GM21619 (cell line): ENCODE results near the gene P4HA3.

Experiments used
- ATAC-seq: cut with Tn5 transposase; IDR thresholded peaks from one replicate; pipeline ENCODE4 v1.9.1; 2021; ENCODE audit not compliant: unreplicated experiment

Gene P4HA3

DNA sequence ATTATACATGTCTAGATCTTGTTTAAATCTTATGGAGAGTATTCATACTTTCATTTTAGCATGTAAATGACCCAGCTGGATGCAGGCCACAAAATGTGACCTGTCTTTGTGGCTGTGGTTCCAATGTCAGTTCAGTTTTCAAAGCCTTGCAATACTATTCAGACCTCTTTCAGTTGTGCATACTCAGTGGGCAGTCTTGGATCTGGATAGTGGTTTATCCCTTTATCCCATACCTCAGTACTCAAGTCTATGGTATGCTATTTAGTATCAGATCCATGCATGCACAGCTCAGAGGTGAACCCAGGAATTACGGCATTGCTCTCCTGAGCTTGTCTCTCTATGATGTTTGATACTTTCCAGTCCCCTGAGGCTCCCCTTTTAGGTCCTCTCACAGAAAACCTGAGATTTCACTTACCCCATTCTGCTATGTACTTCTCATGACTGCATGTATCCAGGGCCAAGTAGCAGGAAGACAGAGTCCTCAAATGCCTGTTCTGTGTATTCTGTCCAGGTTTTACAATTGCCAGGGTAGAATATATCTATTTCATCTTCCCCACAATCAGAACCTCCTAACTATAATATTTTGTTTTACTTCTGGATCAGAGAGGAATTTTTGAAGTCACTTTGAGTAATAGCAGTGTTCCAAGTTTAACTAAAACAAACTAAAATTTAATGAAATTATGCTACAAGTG, 6.9 kb upstream of the P4HA3 start:
- no peak for ATAC-seq

- no peak for ATAC-seq
Observed at GRCh38 chr11:74316772-74317505, 5.5 kb upstream of the P4HA3 start.

GRCh38 chr11:74312326-74312725, 886 bp upstream of the P4HA3 start:
- no peak for ATAC-seq

GRCh38 chr11:74310857-74311256, 583 bp downstream of the P4HA3 start:
- no peak for ATAC-seq

GRCh38 chr11:74307434-74307833, 4.0 kb downstream of the P4HA3 start:
- no peak for ATAC-seq

- no peak for ATAC-seq
Observed at GRCh38 chr11:74306435-74307175, 4.8 kb downstream of the P4HA3 start.

- no peak for ATAC-seq
Observed at GRCh38 chr11:74299015-74299414, 12.4 kb downstream of the P4HA3 start.

DNA sequence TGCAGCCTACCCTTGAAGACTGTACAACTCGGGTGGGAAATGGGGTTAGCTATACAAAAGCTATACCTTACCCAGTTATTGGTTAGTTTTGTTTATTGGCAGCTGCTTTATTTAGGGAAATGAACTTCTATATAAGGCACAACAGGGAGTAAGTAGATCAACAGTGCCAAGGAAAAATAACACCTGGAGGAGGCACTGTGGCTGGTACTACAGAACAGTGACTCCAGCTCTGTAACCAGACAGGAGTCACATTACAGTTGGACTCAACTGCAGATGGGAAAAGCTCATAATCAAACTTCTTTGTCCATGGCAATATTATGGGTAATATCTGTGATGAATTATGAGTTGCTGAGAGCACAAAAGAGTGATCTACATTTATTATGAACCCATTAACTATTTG, 14.0 kb downstream of the P4HA3 start:
- ATAC-seq: no peak

GRCh38 chr11:74288911-74289310, 22.5 kb downstream of the P4HA3 start:
- ATAC-seq: no peak

DNA sequence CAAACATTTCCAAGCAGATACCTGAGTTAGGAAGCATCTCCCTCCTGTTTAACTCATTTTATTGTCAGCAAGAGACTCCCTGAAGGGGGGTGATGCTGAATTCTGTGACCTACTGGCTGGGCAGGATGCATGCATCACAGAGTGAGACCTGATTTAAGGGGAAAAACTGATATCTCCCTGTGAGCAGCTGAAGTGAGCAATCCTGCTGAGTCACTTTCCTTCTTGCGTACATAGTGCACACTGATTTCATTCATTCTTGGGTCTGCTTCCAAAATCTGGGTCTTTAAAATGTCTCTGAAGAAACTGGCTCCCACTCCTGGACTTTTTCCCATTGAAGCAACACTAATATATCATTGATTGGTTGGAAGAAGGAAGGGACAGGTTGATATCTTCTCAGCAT, 23.3 kb downstream of the P4HA3 start:
- ATAC-seq: no peak

GRCh38 chr11:74284466-74284865, 27.0 kb downstream of the P4HA3 start:
- no peak for ATAC-seq

DNA sequence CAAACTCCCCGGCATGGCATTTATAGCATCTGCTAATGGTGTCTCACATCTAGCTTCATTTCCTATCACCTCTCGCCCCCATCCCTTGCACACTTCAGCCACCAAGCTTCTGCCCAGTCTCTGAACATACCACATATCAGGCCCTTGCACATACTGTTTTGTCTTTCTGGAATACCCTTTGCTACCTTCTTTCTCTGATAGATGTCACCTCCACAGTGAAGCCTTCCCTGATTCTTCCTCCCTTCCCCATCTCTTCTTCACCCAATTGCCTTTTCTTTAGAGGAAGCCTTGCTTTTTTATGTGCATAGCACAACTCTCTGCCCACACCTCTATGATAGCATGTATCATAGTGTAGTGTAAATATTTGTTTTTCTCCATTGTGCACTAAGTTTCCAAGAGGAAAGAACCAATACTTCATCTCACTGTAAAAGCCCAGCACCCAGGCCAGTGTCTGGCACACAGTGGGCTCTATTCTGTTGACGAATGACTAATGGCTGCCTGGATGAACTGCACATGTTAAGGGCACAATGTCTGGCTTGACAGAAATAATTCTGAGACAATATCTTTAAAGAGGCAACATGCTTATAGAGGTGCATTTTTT, 27.8 kb downstream of the P4HA3 start:
- no peak for ATAC-seq

DNA sequence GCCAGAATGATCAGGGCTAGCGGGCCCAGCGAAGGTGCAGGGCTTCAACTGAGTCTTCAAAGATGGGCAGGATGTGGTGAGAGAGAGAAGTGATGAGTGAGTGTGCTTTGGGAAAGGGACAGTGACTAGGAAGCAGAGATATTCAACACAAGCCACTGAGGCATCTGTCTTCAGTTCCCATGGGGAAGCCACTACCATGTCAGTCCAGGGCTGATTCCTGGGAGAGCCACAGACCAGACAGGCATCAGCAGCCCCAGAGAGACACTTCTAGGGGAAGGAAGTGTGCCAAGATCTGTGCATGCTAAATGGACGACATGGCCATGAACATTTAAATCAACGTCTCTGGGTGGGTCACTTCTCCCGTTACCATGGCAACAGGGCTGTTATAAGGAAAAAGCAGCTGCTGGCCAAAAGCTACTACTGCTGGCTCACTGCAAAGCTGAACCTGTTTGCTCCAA, 28.5 kb downstream of the P4HA3 start:
- no peak for ATAC-seq

DNA sequence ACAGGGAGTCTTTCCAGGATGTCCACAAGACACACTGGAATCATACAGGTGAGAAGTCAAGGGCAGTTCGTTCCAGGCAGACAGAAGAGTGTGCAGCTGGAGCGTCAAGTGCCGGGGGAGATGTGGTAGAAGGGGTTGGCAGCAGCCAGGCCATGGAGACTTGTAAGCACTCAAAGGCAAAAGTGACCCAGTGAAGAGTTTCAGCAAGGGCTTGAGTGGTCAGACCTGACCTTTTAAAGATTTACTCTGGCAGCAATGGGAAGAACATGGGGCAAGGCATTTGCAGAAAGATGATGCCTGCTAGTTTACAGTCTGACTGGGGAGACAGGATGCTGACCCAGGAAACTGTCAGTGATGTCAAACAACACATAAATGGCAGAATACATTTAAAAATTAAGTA, 29.0 kb downstream of the P4HA3 start:
- ATAC-seq: no peak

DNA sequence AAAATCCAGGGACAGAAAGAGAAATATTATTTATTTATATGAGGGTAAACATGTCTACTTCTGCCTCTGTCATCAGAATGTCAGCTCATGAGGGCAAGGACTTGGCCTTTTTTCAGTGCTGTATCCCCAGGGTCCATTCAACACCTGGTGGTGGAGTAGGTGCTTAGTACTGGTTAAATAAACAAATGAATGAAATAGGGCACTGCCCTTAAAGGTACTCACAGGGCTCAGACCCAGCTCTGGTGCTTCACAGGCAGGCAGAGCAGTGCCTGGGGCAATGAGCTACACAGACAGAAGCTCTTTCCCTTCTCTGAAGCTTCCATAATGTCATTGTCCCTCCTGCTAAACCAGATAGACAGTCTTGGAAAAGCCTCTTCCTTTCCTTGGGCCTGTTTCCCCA, 30.9 kb downstream of the P4HA3 start:
- no peak for ATAC-seq

DNA sequence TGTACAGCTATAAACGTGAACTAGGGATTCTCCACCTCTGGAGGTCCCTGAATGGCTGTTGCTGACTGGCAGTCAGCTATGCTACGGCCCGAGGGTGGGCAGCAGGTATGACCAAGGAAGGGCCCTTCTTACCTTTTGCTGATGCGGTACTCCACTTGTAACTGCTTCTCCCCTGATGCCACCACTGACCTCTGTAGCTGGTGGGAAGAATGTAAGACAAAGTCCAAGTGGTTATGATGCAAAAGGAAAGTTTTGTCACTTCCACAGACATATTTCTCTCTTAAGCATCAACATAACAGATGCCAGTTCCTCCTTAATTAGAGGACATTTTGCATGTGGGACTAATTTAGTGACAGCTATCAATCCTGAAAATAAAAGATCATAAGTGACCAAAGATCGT, 32.2 kb downstream of the P4HA3 start:
- ATAC-seq: no peak

- no peak for ATAC-seq
Observed at GRCh38 chr11:74278721-74279161, 32.7 kb downstream of the P4HA3 start.

DNA sequence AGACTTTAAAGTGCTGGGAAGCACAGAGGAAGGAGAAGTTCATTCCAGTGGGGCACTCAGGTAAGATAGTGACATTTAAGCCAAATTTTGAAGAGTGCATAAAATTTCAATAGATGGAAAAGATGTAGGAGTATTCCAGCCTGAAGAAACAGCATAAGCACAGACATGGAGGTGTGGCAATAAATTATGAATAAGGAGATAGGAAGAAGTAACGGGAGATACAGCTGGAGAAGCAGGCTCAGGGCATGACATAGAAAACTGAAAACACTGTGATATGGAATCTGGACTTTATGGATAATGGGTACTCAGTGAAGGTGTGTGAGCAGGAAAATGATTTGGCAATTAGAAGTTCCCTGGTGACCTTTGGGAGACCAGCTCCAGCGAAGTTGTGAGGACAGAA, 33.3 kb downstream of the P4HA3 start:
- ATAC-seq: no peak

DNA sequence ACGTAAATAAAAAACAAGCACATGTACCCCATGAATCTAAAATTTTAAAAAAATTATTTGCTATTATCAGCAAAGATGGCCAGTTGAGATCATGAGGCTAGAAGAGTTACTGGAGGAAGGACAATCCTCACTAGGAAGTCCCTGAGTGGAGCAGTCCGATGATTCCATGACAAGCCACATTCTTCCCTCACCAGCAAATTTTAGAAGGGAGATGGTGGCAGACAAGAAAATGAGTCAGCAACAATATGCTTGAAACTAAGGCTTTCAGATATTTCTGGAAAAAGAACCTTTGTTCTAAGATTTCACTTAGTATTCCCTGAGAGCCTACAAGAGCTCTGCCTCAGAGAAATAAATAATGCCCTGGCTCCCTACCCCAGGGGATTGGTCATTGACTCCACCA, 34.9 kb downstream of the P4HA3 start:
- no peak for ATAC-seq

DNA sequence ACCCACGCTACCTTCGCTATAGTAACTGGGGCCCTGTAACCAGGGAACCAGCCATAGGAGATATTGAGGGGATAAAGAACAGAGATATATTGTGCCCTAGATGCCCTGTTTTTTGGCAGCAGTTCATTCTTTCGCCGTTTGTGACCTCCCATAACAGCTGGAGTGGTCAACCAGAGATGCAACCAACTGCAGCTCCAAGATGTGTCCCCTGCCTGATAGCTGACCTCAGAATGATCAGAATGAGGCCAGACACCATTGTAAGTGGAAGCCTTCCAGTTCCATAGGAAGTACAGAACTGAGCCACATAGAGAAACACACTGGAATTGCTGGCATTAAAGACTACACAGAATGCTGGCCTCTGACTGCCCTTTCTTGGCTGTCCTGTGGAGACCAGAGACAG, 39.2 kb downstream of the P4HA3 start:
- ATAC-seq: no peak

DNA sequence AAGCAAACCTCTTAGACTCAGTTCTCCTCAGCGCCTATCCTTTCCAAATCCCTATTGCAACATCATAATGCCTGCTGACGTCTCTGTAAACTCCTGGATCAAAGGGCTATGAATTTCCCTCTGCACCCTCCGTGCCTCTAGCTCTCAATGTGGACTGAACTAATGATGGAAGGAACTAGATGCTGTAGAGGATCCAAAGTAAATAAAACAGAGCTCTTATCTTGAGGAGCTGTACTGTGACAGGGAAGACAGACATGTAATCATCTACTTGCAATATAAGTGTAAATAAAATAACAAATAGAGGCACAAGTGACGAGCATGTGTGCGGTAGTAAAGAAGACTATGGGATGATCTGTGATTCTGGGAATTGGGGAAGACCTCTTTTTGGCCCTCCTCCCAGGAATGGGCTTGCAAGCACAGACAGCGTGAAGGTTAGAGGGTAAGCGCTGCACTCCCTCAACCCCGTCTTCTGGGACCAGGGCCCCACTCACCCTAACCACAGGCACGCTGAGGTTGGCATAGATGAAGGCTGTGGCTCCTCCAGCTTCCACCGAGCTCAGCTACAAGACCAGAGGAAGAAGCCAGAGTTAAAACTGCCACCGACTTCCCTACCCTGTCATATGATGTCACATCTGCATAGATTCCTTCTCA, 42.2 kb downstream of the P4HA3 start:
- no peak for ATAC-seq
